HuH-7 (cell line): ENCODE results near the gene CPOX.

Experiments used
- DNase-seq: peaks from one replicate; pipeline ENCODE4 v3.0.0; 2011; ENCODE audit warnings: low spot score

Gene CPOX

DNA sequence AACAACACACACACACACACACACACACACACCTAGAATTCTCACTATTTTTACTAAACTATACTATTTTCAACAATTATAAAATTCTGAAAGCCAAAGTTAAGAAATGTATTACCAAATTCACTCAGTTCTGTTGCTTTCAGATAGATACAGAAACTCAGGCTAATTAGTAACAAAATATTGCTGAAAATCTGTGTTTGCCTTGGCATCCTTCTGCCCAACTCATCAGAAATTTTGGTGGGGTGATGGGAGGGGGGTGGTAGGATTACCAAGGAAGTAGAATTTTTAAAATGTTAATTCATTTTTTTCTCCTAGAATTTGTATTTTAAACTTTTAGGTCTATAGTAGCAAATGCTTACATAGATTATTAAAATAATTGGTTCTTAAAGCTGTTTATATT is 2.7 kb upstream of the CPOX start:
- no peak for DNase-seq

DNA sequence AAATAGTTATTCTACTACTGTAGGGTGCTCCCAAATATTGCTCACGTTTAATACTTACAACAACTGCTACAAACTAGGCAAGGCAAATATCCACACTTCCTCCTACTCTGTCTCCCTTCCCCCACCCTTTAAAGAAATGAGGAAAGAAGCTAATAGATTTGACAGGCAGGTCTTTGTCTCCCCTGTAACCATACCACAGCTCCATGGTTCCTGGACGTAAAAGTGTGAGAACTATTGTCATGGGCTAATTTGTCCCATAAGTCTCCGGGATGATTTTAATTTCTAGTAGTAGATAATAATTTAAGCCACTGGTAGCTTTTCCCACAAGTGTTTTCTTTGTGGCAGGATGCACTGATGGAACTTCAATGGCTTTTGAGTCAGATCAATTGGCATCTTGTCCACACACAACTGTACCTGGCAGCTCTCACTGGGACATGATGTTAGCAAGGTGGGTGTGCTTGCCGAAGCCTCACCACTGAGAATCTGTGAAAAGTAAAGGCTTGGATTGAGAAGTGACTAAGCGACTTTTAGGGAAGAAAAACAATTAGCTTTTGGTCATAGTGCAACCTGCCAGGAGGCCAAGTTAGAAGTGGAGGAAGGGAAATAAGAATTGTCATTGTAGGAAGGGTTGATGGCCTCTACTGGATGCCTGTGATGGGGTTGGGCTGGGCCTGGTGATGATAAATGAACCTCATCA is 1.4 kb upstream of the CPOX start:
- DNase-seq = no peak

DNA sequence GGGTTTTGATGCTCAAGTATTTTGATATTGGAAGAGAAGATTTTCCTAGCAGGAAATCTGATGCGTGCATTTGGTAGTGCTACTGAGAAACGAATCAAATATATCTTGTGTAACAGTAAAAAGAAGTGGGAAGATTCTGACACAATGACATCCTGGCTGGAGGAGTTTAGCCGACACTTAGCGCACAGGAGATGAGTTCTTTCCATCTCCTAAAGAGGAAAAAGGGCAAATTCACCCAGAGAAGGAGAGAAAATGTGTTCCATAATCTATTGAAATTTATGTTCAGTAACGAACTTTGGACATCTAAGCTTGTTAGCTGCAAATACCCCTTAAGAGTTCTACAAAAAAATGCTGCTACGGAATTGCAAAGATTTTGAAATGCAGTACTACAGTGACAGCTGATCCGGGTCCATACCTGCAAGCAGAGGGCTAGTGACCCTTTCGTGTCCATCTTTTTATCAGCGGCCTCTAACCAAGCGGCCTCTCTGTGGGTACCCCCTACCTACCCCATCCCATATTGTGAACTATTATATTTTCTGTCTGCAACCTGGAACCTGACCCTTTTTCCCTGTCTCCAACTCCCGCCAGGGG is 971 bp downstream of the CPOX start:
- no peak for DNase-seq

DNA sequence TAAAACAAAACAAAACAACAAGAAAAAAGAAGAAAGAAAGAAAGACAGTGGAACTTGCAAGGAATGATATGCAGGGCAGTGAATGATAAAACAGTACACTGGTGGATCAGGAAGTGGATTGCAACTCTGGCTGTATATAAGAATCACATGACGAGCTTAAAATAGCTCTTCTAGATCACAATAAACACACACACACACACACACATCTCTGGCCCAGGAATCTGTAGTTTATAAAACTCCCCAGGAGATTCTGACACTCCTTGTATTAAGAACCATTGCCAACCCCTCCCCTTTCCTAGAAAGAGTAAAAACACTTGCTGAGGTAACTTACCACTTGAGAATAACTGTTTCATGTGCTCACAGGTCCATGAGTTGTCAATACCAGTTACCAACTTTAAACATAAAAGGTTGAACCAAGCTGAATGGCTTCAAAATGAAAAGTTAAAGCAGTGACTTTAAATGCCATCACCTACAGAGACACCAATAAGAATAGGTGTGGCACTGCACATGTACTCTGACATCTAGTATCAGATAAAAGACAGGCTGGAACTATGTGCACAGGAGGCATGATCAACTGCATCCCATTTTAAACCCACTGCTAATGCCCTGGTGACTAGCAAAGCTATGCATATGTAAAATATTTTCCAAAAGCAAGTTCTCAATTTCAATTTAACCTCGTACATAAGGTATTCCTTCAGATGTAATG is 3.9 kb downstream of the CPOX start:
- DNase-seq = no peak

DNA sequence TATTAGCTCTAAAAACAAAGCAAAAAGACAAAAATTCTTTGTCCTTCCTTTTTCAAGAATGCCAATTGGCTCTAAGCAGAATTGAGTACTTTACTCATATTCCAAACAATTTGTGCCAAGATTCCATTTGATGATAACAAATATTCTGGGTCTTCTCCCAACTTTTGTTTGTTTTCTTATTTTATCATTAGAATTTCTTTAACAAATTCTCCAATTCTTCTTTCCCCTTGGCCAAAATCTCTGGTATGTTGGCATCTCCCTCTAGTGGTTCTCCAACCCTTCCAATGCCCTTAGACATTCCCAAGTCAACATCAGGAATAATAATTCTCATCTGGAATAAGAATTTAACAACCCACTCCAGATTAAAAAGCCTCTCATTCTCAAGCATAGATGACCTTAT is 5.3 kb downstream of the CPOX start:
- no peak for DNase-seq

DNA sequence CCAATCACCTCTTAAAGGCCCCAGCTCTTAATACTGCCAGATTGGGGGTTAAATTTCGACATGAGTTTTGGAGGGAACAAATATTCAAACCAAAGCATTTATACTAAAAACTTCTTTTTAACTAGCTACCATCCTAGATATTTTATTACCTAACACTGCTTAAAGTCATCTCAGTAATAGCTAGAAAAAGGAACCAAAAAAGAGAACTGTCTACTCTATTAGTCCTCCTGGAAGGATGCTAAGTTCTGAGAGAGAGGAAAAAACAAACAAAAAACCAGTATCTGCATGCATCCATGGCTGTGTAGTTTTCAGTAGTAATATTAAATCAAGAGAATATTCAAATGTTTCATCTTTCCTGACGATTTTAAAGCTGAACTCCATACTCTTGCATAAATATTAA is 5.8 kb downstream of the CPOX start:
- no peak for DNase-seq

DNA sequence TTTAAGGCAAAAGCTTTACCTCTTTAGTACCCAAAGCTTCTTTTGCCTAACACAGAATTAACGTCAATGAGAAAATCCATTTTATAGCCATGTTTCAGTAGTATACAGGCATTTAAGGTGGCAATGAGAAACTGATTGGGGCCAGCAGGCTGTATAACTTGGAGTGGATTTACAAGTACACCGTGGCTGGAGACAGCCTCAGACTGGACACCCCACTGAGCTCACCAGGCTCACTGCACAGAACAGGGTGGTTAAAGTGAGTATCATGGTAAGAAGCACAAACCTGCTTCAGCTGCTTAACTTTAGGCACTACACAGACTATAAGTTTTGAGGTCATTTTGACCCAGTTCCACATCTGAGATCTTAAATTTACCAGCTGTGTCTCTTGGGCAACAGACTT is 8.9 kb downstream of the CPOX start:
- no peak for DNase-seq

DNA sequence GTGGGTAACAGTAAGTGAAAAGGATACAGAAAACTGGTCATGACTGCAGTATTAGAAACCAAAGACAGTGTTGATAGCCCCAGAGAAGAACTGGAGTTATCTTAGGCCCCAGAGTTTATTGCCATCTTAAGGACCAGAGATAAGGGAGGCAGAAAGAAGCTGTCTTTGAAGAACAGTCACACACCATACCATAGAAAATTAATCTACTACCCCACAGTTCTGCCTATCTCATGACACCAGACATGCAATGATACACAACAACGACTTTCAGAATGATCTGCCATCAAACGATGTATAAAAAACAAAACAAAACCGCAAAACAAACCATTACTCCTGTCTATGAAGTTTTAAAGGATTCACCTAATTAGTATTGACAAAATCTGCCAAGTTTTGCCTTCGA is 9.6 kb downstream of the CPOX start:
- no peak for DNase-seq

DNA sequence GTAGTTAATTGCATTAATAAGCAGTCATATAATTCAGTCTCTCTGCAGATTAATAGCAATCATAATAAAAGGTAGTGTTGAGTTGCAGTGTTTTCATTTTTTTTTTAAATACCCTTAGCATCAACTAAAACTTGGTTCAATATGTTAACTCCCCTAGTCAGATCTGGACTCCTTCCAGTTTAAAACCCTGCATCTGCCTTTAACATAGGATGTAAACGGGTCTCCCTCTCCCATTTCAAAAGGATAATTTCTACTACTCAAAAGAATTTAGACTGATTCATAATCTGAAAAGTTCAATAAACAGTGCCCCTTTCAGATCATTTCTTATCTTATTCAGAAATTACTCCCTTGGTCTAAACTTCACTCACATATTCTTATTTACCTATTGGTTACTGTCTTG is 11.4 kb downstream of the CPOX start:
- no peak for DNase-seq

DNA sequence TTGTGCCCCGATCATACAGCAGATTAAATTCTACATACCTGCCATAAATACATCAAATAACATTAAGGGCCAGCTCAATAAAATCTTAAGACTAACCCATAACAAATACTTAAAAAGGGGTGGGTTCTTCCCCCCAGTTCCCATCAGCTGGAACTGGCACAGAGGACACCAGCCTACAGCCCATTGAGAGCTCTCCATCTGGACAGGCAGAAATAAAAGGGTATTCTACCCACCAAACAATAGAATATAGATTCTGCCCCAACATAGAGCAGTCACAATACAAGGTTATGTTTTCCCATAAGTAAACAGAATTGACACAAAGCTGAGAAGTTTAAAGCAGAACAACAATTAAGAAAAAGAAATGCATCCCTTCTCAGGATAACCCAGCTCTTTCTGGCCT is 11.9 kb downstream of the CPOX start:
- DNase-seq = no peak

DNA sequence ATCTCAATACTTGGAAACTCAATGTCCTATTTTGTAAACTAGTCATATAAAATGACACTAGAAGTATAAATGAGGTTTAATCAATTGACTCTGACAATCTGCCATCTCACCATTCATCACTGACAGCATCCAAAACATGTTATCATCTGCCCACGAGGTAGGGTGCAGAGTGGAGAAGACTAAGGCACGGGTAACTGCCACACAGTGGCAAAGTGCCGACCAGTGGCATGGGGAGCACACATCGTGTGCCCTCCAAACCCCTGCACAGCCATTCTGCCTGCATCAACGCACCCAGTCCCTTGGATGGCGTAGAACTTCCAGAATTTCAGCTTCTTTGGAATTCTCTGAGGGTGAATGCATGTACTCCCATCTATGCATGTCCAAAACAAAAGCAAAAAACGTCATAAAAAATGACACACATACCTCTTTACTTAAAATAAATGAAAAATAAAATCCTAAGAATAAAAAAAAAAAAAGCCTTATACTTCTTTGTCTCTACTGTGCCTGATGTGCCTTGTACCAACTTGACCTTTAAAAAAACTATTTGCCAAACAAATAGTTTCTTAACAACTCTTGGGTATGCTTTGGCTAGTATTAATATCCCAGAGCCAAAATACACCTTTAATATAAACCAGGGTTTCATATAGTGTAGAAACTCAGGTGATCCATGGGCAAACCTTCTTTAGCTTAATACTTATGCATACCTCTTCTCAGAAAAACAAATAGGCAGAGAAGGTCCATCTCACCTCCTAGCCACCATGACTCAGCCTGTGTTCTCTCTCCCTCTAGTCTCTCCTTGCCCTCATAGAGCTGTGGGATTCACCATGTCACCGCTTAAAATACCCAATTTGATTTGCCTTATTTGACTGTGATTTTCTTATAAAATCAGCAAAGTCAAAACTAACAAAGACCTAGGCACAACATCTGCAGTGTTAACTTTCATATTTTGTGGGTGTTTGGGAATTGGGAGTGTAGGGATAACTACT is 12.7 kb downstream of the CPOX start:
- DNase-seq = no peak

DNA sequence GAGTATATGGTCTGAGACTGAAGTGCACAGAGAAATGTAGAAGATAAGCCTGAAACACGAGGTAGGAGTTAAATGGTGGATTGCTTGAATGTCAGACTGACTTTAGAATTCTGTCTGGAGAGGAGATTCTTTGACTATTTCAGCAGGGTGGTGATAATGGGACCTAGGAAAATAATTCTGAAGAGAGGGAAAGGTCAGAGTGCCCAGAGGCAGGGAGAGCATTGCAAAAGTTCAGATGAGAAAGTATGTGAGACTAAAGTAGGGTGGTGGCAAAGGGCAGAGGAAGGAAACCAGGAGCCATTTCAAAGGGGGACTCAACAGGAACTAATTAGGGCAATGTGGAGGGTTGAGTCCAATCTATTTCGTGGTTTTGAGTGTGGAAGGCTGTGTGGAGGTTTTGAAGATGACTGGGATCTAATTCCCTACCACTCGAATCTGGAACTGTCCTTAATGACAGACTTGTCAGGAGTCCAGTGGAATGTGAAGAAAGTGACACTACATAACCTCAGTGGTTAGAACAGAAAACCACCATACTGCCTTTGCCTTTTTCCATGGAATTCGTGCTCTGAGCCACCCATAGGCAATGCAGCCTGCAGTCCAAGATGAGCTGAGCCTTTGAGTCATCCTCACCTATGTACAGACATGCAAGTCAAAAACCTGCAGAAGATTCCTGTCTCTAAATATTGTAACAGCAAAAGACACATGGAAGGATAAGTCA is 16.1 kb downstream of the CPOX start:
- DNase-seq = no peak

DNA sequence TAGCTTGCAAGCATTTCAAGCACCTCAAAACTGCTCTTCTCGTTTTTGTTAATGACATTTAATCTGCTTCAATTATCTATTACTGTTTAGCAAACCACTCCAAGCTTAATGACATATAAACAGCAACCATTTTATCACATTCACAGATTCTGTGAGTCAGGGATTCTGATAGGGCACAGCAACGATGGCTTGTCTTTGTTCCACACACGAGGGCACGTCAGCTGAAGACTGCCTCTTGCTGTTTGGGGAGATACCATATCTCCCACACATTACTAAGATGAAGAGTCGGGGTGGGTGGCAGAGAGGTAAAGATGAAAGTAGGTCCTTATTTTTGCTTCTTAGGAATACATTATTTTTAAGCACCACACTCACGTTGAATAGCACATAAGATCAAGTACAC is 19.3 kb downstream of the CPOX start:
- no peak for DNase-seq

DNA sequence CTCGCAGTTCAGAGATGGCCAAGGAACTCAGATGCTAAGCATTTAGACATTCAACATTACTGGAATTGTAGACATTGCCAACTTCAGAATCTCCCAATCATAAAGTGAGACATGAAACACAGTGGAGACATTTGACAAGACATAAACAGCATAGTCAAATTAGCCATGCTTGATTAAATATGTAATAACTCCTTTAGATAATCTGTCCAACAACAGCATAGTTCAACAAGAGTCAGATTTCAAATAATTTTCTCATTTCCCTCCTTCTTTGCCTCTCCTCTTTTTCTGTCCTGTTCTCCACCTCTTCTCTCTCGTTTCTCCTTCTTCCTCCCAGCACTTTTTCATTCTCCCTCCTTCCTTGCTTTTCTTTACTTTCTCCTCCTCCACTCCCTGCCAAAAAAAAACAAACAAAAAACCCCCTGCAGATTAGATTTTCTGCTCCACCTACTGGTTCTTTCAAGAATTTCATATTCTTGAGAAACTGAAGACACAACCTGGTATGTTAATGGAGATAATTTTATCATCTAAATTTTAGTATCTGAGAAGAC is 20.2 kb downstream of the CPOX start:
- no peak for DNase-seq

DNA sequence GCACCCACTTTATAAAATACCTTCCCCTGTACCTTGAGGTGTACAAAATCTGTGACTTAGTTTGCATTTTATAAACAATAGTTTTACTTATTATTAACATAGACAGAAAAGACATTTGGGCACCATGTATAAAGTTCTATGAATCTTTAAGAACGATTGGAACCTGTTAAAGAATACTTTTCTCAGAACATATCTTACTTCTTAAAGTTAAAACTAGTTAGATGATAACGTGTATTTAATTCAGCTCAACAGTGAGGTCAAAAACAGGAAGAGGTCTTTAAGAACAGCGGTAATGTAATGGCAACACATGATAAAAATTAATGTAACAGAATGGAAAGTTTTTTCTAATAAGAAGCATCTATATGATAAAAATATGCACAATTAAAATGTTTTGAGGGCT is 25.0 kb downstream of the CPOX start:
- no peak for DNase-seq

DNA sequence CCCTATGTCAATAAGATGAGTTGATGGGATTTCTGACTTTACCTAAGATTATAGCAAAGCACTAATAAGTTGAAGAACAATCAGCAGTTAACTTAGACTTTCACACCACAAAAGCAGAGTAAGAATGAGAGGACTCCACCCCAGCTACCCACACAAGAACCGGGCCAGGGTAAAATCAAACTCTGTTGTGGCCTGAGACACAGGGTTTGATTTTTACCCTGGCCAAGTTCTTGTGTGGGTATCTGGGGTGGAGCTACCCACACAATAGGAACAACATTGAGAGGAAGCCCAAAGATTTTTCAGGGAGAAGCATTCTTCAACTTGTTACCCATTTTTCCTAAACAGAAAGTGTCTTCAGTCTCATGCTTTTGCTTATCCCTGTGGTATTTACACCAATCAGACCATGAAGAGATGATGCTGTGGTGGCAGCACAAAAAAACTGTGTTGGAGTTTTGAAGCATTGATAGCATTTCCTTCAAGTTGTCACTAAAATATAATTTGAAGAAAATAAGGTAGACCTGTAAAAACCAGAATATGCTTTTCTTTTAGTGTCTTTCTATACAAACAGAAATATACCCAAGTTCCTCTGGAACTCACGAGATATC is 25.6 kb downstream of the CPOX start:
- no peak for DNase-seq

DNA sequence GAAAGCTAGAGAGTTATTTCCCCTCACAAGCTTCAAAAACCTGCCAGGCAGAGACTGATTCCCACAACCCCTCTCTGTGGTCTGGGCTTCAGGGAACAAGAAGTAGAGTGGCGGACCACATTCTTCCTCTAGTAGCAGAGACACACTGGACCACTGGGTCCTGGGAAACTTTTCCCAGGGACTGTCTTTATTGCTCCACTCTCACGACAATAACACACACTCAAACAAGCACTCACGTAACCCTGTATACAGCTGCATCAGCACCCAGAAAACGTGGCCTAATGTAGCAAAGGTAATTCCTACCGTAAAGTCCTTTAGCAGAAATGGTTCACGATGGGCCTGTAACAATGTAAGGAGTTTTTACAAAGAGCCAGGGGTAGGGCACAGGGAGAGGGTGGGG is 27.6 kb downstream of the CPOX start:
- no peak for DNase-seq

DNA sequence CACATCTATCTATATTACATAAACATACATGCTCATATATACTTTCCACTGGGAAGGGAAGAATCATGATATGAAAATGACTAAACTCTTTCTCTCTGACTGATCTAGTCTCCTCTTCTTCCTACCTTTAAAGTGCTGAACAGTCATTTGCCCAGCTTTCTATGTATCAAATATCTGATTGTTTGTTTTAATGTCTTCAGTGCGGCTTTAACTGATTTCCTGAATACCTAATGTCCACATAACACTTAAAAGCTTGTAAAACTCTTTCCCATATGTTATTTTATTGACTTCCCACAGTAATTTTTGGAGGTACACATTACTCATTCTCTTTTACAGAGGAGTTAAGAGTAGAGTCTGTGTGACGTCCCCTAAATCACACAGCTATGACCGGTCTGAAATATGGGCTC is 28.2 kb downstream of the CPOX start:
- DNase-seq = no peak

DNA sequence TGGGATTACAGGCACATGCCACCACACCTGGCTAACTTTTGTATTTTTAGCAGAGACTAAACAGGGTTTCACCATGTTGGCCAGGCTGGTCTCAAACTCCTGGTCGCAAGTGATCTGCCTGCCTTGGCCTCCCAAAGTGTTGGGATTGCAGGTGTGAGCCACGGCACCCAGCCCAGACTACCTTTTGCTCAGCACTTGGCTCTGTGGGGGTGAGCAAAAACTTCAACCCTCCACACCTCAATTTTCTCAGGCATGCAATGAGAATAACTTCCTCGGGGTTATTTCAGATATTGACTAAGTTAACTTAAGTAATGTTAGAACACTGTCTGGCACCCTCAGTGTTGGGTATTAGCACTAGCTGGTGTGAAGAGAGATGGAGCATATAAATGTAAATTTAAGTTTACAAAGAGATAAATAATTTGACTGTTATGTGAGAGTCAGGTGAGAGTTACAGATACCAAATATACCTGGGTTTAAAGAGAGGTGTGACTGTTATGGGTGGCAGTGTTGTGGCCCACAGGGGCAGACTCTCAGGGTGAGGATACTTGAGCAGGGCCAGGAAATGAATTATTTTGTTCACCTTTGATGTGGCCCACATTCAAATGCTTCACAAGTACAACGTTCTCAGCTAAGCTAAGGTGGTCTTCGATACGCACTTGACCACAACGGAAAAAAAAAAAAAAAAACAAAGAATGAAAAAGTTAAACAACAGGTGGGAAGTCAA is 29.0 kb downstream of the CPOX start:
- DNase-seq = no peak

DNA sequence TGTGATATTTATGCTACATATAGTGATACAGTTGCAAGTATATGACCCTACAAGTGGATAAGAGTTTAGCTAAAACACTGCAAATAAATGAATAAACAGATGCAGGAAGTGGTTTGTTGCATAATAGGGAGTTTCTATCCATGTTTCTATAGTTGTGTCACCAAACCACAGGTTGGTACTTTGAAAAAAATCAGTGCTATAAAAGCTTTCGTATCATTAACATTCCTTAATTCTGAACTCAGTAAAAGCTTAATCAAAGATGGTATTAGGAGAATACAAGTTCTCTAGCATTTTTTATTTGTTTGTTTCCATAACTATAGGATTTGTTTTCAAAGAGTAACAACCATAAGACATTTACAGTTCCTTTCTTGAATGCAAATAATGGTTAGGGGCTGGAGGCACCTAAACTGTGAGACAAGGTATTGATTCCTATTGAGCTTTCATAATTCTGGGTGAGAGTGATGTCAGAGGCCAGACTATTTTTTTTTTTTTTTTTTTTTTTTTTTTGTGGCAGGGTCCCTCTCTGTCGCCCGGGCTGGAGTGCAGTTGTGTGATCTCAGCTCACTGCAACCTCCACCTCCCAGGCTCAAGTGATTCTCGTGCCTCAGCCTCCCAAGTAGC is 29.6 kb downstream of the CPOX start:
- DNase-seq = no peak
